ENCODE measurements around the gene NT5C1B.

Gene NT5C1B

GRCh38 chr2:18551169-18551568 lies 38.2 kb downstream of the NT5C1B start:
- Histone ChIP-seq H3K36me3 (ENCODE audit: control insufficient read depth, insufficient read depth, low read length) (no peaks in the 10 kb centered on the region), H3K4me3 (ENCODE audit: low read depth, low read length) (no peak overlapping the region), H3K79me2 (peaks cover 40% of the 10 kb centered on the region), H2AFZ (no peak overlapping the region), H3K4me2 (ENCODE audit: low read length) (no peak overlapping the region), H3K9ac (no peak overlapping the region), H3K9me3 (ENCODE audit: control insufficient read depth, low read length) (no peaks in the 10 kb centered on the region), H3K27me3 (ENCODE audit: control insufficient read depth, insufficient read depth, low read length) (no peaks in the 10 kb centered on the region), H3K27ac (no peak overlapping the region), H3K4me1 (peaks cover 6% of the 10 kb centered on the region)
- no peak for TF ChIP-seq CTCF (IDR thresholded peaks at IDR 0.05)

GRCh38 chr2:18550433-18550832 lies 38.9 kb downstream of the NT5C1B start:
- no peaks in the 10 kb centered on the region for H3K9me3 ChIP-seq (ENCODE audit: control insufficient read depth, low read length)
- H2AFZ ChIP-seq = no peak overlapping the region
- peaks cover 6% of the 10 kb centered on the region for H3K4me1 ChIP-seq
- H3K9ac ChIP-seq = no peak overlapping the region
- H3K27me3 ChIP-seq (ENCODE audit: control insufficient read depth, insufficient read depth, low read length) = no peaks in the 10 kb centered on the region
- H3K36me3 ChIP-seq (ENCODE audit: control insufficient read depth, insufficient read depth, low read length) = no peaks in the 10 kb centered on the region
- no peak overlapping the region for H3K4me3 ChIP-seq (ENCODE audit: low read depth, low read length)
- no peak overlapping the region for H3K27ac ChIP-seq
- no peak overlapping the region for H3K4me2 ChIP-seq (ENCODE audit: low read length)
- TF ChIP-seq CTCF (IDR thresholded peaks at IDR 0.05) = no peak
- peaks cover 40% of the 10 kb centered on the region for H3K79me2 ChIP-seq

- Histone ChIP-seq H3K4me2 (ENCODE audit: low read length) (no peak overlapping the region), H3K36me3 (ENCODE audit: control insufficient read depth, insufficient read depth, low read length) (no peaks in the 10 kb centered on the region), H3K4me3 (ENCODE audit: low read depth, low read length) (no peak overlapping the region), H3K27me3 (ENCODE audit: control insufficient read depth, insufficient read depth, low read length) (no peaks in the 10 kb centered on the region), H3K9me3 (ENCODE audit: control insufficient read depth, low read length) (no peaks in the 10 kb centered on the region), H3K27ac (no peak overlapping the region), H3K4me1 (peaks cover 6% of the 10 kb centered on the region), H3K79me2 (peaks cover 36% of the 10 kb centered on the region), H3K9ac (no peak overlapping the region), H2AFZ (no peak overlapping the region)
- TF ChIP-seq CTCF (IDR thresholded peaks at IDR 0.05) = no peak
Observed at GRCh38 chr2:18549083-18549482, 40.3 kb downstream of the NT5C1B start.

GRCh38 chr2:18548621-18549020 lies 40.7 kb downstream of the NT5C1B start:
- TF ChIP-seq CTCF (IDR thresholded peaks at IDR 0.05) = no peak
- peaks cover 6% of the 10 kb centered on the region for H3K4me1 ChIP-seq
- H3K9ac ChIP-seq = no peak overlapping the region
- H3K36me3 ChIP-seq (ENCODE audit: control insufficient read depth, insufficient read depth, low read length) = no peaks in the 10 kb centered on the region
- peaks cover 34% of the 10 kb centered on the region for H3K79me2 ChIP-seq
- no peak overlapping the region for H3K27ac ChIP-seq
- H2AFZ ChIP-seq = no peak overlapping the region
- no peaks in the 10 kb centered on the region for H3K9me3 ChIP-seq (ENCODE audit: control insufficient read depth, low read length)
- H3K4me3 ChIP-seq (ENCODE audit: low read depth, low read length) = no peak overlapping the region
- H3K27me3 ChIP-seq (ENCODE audit: control insufficient read depth, insufficient read depth, low read length) = no peaks in the 10 kb centered on the region
- no peak overlapping the region for H3K4me2 ChIP-seq (ENCODE audit: low read length)

GRCh38 chr2:18546567-18546966 lies 42.8 kb downstream of the NT5C1B start:
- Histone ChIP-seq H3K27me3 (ENCODE audit: control insufficient read depth, insufficient read depth, low read length) (no peaks in the 10 kb centered on the region), H3K9me3 (ENCODE audit: control insufficient read depth, low read length) (no peaks in the 10 kb centered on the region), H3K4me1 (peaks cover 5% of the 10 kb centered on the region), H3K36me3 (ENCODE audit: control insufficient read depth, insufficient read depth, low read length) (no peaks in the 10 kb centered on the region), H3K79me2 (peaks cover 18% of the 10 kb centered on the region), H3K4me2 (ENCODE audit: low read length) (no peak overlapping the region), H3K27ac (no peak overlapping the region), H3K9ac (no peak overlapping the region), H3K4me3 (ENCODE audit: low read depth, low read length) (no peak overlapping the region), H2AFZ (peak overlapping the region; percentile 61)
- TF ChIP-seq CTCF (IDR thresholded peaks at IDR 0.05) = no peak
